Measurements from ENCODE around the gene MBD3L2. TPM values are rescaled to one million over a fixed set of nuclear protein-coding genes. Genes with fewer than 3 reads are reported as not detected.
A peak's percentile ranks its signal among the peaks of the same experiment; 100 is the strongest.
"Not testable (repeated sequence)": the region's sequence is repeated elsewhere in the genome, so short reads cannot be mapped to it uniquely, and the experiment has no call there.

Gene MBD3L2
- total RNA-seq, 1 donor from 2014 or later, result not detected

DNA sequence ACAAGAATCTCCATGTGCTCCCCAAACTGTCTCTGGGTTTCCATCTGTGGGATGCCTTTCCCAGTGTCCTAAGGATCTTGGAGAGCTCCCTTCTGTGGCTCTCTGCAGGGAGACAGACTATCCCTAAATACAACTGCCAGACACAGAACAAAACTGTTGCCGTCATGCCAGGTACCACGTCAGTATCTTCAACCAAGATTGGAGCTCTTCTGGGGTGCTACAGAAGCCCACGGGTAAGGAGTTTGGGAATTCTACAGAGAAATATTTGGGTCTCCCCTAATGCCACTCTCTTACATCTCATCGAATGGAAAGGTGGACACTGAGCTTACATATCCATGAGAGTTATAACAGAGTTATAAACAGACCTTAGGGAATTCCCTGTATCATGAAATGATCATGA lies 14.2 kb downstream of the MBD3L2 start:
- no peaks in the 10 kb centered on the region for H3K36me3 Mint-ChIP-seq (ENCODE audit: low read depth)
- H3K4me1 Mint-ChIP-seq, result no peaks in the 10 kb centered on the region
- intact Hi-C loops (cut with micrococcal nuclease), result no loop called here
- ATAC-seq (ENCODE audit: low read depth) (no peak), DNase-seq (no peak)
- H3K9me3 Mint-ChIP-seq, result no peaks in the 10 kb centered on the region
- no peak overlapping the region for H3K27ac Mint-ChIP-seq
- no peak overlapping the region for H3K4me3 Mint-ChIP-seq
- no peaks in the 10 kb centered on the region for H3K27me3 Mint-ChIP-seq
- TF ChIP-seq CTCF (IDR thresholded peaks at IDR 0.05), result no peak
- ChIA-PET POLR2A (interaction anchor here (0.7 kb wide), 1 partner anchor 857 kb away, joined by 3 read pairs; the partner anchor contains the start of gene SNAPC2), CTCF (no interaction called here)

DNA sequence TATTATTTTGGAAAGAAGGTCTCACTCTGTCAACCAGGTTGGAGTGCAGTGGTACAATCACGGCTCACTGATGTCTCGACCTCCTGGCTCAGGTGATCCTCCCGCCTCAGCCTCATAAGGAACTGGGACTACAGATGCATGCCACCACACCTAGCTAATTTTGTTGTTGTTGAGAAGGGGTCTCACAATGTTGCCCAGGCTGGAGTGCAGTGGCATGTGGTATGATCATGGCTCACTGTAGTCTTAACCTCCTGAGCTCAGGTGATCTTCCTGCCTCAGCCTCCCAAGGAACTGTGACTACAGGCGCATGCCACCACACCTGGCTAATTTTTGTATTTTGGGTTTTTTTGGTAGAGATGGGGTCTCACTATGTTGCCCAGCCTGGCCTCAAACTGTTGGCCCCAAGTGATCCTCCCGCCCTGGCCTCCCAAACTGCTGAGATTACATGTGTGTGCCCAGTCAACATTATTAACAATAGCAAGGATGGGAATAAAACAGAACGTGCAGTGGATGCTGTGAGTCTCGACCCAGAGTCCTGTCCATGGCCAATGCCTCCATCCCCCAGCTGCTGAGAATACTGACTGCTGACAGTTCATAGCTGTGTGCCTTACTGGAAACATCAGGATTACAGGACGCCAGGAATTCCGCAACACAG lies 14.8 kb downstream of the MBD3L2 start:
- Mint-ChIP-seq H3K27ac (no peak overlapping the region), H3K4me3 (no peak overlapping the region), H3K9me3 (peaks cover under 1% of the 10 kb centered on the region), H3K4me1 (peaks cover 1% of the 10 kb centered on the region), H3K27me3 (no peaks in the 10 kb centered on the region), H3K36me3 (ENCODE audit: low read depth) (no peaks in the 10 kb centered on the region)
- intact Hi-C loops (cut with micrococcal nuclease), result no loop called here
- TF ChIP-seq CTCF (IDR thresholded peaks at IDR 0.05), result no peak
- POLR2A ChIA-PET, result interaction anchor here (0.7 kb wide), 1 partner anchor 857 kb away, joined by 3 read pairs; the partner anchor contains the start of gene SNAPC2
- no peak for DNase-seq
- CTCF ChIA-PET, result no interaction called here
- ATAC-seq (ENCODE audit: low read depth), result no peak

DNA sequence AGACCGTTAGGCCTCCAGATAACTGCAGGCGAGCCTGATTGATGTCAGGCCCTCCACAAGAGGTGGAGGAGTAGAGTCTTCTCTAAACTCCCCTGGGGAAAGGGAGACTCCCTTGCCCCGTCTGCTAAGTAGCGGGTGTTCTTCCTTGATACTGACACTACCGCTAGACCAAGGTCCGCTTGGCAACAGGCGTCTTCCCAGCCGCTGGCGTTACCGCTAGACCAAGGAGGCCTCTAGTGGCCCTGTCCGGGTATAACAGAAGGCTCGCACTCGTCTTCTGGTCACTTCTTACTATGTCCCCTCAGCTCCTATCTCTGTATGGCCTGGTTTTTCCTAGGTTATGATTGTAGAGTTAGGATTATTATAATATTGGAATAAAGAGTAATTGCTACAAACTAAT lies 18.0 kb downstream of the MBD3L2 start:
- CTCF ChIA-PET; H3K4me3 Mint-ChIP-seq; H3K27me3 Mint-ChIP-seq; H3K27ac Mint-ChIP-seq; POLR2A ChIA-PET; DNase-seq; ATAC-seq (ENCODE audit: low read depth); intact Hi-C loops (cut with micrococcal nuclease); H3K9me3 Mint-ChIP-seq: not testable (repeated sequence)
- peaks cover 14% of the 10 kb centered on the region for H3K4me1 Mint-ChIP-seq
- peaks cover 13% of the 10 kb centered on the region for H3K36me3 Mint-ChIP-seq (ENCODE audit: low read depth)

- Mint-ChIP-seq H3K4me3 (no peak overlapping the region), H3K36me3 (ENCODE audit: low read depth) (peaks cover 19% of the 10 kb centered on the region), H3K27me3 (no peaks in the 10 kb centered on the region), H3K4me1 (peaks cover 17% of the 10 kb centered on the region), H3K27ac (no peak overlapping the region), H3K9me3 (peaks cover 2% of the 10 kb centered on the region)
- ATAC-seq (ENCODE audit: low read depth) (no peak), DNase-seq (no peak)
- TF ChIP-seq CTCF (IDR thresholded peaks at IDR 0.05), result no peak
- ChIA-PET CTCF (no interaction called here), POLR2A (interaction anchor here (1.1 kb wide), 1 partner anchor 455 kb away, joined by 3 read pairs; the partner anchor contains the start of gene MCOLN1)
- intact Hi-C loops (cut with micrococcal nuclease), result no loop called here
Measured at GRCh38 chr19:7067716-7068115, 18.6 kb downstream of the MBD3L2 start.

DNA sequence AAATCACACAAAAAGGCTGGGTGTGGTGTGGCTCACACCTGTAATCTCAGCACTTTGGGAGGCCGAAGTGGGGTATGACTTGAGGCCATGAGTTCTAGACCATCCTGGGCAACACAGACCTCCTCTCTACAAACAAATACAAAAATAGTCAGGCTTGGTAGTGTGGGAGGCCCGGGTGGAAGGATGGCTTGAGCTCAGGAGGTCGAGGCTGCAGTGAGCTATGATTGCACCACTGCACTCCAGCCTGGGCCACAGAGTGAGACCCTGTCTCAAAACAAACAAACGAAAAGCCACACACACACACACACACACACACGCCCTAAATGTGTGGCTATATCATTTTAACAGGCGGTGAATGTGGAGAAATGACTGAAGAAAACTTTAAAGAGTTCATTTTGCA lies 19.5 kb downstream of the MBD3L2 start:
- Mint-ChIP-seq H3K4me1 (peaks cover 17% of the 10 kb centered on the region), H3K9me3 (peaks cover 2% of the 10 kb centered on the region), H3K36me3 (ENCODE audit: low read depth) (peaks cover 25% of the 10 kb centered on the region), H3K27me3 (no peaks in the 10 kb centered on the region), H3K27ac (peak overlapping the region; percentile 92), H3K4me3 (peak overlapping the region; percentile 93)
- intact Hi-C loops (cut with micrococcal nuclease), result no loop called here
- no peak for ATAC-seq (ENCODE audit: low read depth)
- ChIA-PET POLR2A (interaction anchor here (0.5 to 2.3 kb wide), 25 partner anchors 9 to 1446 kb away, joined by 3 to 45 read pairs (median 4); partner anchors contain the start of genes ARHGEF18, KHSRP, MCOLN1 and NDUFA7), CTCF (interaction anchor here (1.1 to 1.2 kb wide), 2 partner anchors 272 to 277 kb away, joined by 3 to 6 read pairs; no protein-coding TSS in a partner anchor)
- DNase-seq, result no peak
- no peak for TF ChIP-seq CTCF (IDR thresholded peaks at IDR 0.05)

Measured in activated B cell treated with CpG ODN at 0.5 μM for 24 hours (primary cell).